Activated CD8-positive, alpha-beta T cell treated with anti-CD3 and anti-CD28 coated beads for 36 hours (primary cell): ENCODE results near the gene EYA3. TPM values are rescaled to one million over a fixed set of nuclear protein-coding genes. Genes with fewer than 3 reads are reported as not detected.

Source experiments
- ATAC-seq: fragments of 200-7000 bp; cut with Tn5 transposase; one replicate; pipeline ENCODE4 v1.10.0; 2021; ENCODE audit warnings: mild to moderate bottlenecking, moderate library complexity
- CTCF ChIA-PET: fragments of 350-600 bp; sonication (Branson Sonifier 250); formaldehyde crosslinking; loops from one replicate; lab custom pipeline; 2021; ENCODE audit warnings: antibody characterized with exemption; lab: Charles Lee
- POLR2A ChIA-PET: fragments of 350-600 bp; sonication (Branson Sonifier 250); formaldehyde crosslinking; loops from one replicate; lab custom pipeline; 2021; ENCODE audit warnings: antibody characterized with exemption; lab: Charles Lee
- DNase-seq: peaks from one replicate; pipeline ENCODE4 v3.0.0-alpha.2; 2020
- H3K27ac Mint-ChIP-seq: one replicate; pipeline ENCODE4 v1.8.0; 2021; ENCODE audit warnings: mild to moderate bottlenecking, mixed read lengths
- H3K27me3 Mint-ChIP-seq: one replicate; pipeline ENCODE4 v1.8.0; 2021; ENCODE audit warnings: mixed read lengths
- H3K36me3 Mint-ChIP-seq: one replicate; pipeline ENCODE4 v1.8.0; 2021; ENCODE audit warnings: low read depth, mixed read lengths
- H3K4me1 Mint-ChIP-seq: one replicate; pipeline ENCODE4 v1.8.0; 2021; ENCODE audit warnings: low read depth, mixed read lengths
- H3K4me3 Mint-ChIP-seq: one replicate; pipeline ENCODE4 v1.8.0; 2021; ENCODE audit warnings: mild to moderate bottlenecking, moderate library complexity, mixed read lengths
- H3K9me3 Mint-ChIP-seq: one replicate; pipeline ENCODE4 v1.8.0; 2021; ENCODE audit warnings: mixed read lengths
- CTCF ChIP-seq: fragments of 200-600 bp; IDR thresholded peaks from one replicate; pipeline ENCODE4 v1.8.0; 2022; ENCODE audit warnings: antibody characterized with exemption, mild to moderate bottlenecking
- intact Hi-C: fragments of 100-400 bp; cut with micrococcal nuclease; formaldehyde crosslinking; loops from one replicate; pipeline ENCODE4 v1.10.0; 2022
- total RNA-seq, 2 experiments: library from RNA; stranded (reverse); gene quantifications; one replicate each; pipeline ENCODE4 v1.2.3, GENCODE V29; 2021

EYA3 gene
- total RNA-seq, 2 experiments from 2014 or later = 34.6 to 34.9 TPM

DNA sequence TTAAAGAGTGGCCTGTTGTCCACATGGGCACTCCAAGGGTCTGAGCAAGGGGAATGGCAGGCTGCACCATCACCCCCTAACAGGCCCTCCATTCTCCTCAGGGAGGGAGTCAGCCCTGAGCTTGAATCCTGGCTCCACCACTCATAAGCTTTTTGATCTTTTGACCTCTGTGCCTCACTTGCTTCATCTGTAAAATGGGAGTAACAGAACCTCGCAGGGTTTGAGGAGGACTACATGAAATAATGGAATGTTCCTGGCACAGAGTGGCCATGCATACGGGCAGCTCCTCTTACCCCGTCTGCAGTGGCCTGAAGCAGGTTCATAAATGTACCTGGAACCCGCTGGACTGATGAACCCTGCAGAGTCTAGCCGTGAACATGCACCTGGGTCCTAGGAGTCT is 130.8 kb downstream of the EYA3 start:
- intact Hi-C loops = no loop called here
- Mint-ChIP-seq H3K27me3 (no peaks in the 10 kb centered on the region), H3K36me3 (no peaks in the 10 kb centered on the region), H3K27ac (no peak overlapping the region), H3K4me1 (peaks cover 19% of the 10 kb centered on the region), H3K4me3 (no peak overlapping the region), H3K9me3 (no peaks in the 10 kb centered on the region)
- ATAC-seq = no peak
- POLR2A ChIA-PET = interaction anchor here (1.7 kb wide), 1 partner anchor 14 kb away, joined by 4 read pairs; no protein-coding TSS in a partner anchor
- CTCF ChIA-PET = interaction anchor here (0.7 to 2.2 kb wide), 4 partner anchors 12 to 26 kb away, joined by 3 to 13 read pairs (median 4); no protein-coding TSS in a partner anchor
- no peak for DNase-seq
- no peak for TF ChIP-seq CTCF

GRCh38 chr1:27956761-27957160 is 131.6 kb downstream of the EYA3 start:
- ChIA-PET CTCF (interaction anchor here (0.7 to 1.3 kb wide), 4 partner anchors 10 to 25 kb away, joined by 3 to 5 read pairs (median 3); no protein-coding TSS in a partner anchor), POLR2A (interaction anchor here (1.7 kb wide), 1 partner anchor 15 kb away, joined by 4 read pairs; no protein-coding TSS in a partner anchor)
- H3K36me3 Mint-ChIP-seq = no peaks in the 10 kb centered on the region
- H3K4me3 Mint-ChIP-seq = no peak overlapping the region
- ATAC-seq (no peak), DNase-seq (no peak)
- no peak overlapping the region for H3K27ac Mint-ChIP-seq
- no peaks in the 10 kb centered on the region for H3K27me3 Mint-ChIP-seq
- peaks cover 16% of the 10 kb centered on the region for H3K4me1 Mint-ChIP-seq
- intact Hi-C loops = no loop called here
- H3K9me3 Mint-ChIP-seq = no peaks in the 10 kb centered on the region
- no peak for TF ChIP-seq CTCF

GRCh38 chr1:27955076-27955475 is 133.3 kb downstream of the EYA3 start:
- H3K27me3 Mint-ChIP-seq = no peaks in the 10 kb centered on the region
- H3K9me3 Mint-ChIP-seq = no peaks in the 10 kb centered on the region
- H3K36me3 Mint-ChIP-seq = no peaks in the 10 kb centered on the region
- CTCF ChIA-PET = interaction anchor here (0.8 to 2.3 kb wide), 2 partner anchors 14 to 254 kb away, joined by 3 to 7 read pairs; no protein-coding TSS in a partner anchor
- intact Hi-C loops = no loop called here
- DNase-seq (no peak), ATAC-seq (no peak)
- POLR2A ChIA-PET = no interaction called here
- no peak overlapping the region for H3K4me3 Mint-ChIP-seq
- H3K27ac Mint-ChIP-seq = no peak overlapping the region
- peaks cover 6% of the 10 kb centered on the region for H3K4me1 Mint-ChIP-seq
- no peak for TF ChIP-seq CTCF

DNA sequence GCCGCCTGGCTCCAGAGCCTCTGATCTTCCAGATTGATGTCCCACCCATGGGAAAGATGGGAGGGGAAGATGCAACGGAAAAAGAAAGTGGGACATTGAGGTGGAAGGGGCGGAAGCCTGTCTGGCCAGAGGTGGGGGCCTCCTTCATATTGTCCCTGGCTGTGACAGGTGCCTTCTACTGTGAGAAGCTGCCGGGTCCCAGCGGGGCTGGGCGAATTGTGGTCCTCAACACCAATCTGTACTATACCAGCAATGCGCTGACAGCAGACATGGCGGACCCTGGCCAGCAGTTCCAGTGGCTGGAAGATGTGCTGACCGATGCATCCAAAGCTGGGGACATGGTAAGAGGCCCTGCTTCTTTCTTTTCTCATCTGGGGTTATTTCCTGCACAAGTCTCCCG is 134.2 kb downstream of the EYA3 start:
- H3K27ac Mint-ChIP-seq = no peak overlapping the region
- TF ChIP-seq CTCF = no peak
- H3K36me3 Mint-ChIP-seq = no peaks in the 10 kb centered on the region
- POLR2A ChIA-PET = no interaction called here
- intact Hi-C loops = no loop called here
- peaks cover 4% of the 10 kb centered on the region for H3K4me1 Mint-ChIP-seq
- CTCF ChIA-PET = interaction anchor here (2.3 kb wide), 1 partner anchor 13 kb away, joined by 7 read pairs; no protein-coding TSS in a partner anchor
- no peaks in the 10 kb centered on the region for H3K9me3 Mint-ChIP-seq
- no peak overlapping the region for H3K4me3 Mint-ChIP-seq
- DNase-seq (no peak), ATAC-seq (no peak)
- H3K27me3 Mint-ChIP-seq = no peaks in the 10 kb centered on the region

GRCh38 chr1:27952147-27952546 is 136.3 kb downstream of the EYA3 start:
- H3K27ac Mint-ChIP-seq = no peak overlapping the region

More at GRCh38 chr1:27952147-27952546, 136.3 kb downstream of the EYA3 start:
- CTCF ChIA-PET = interaction anchor here (1.3 to 4.0 kb wide), 2 partner anchors 12 to 94 kb away, joined by 3 to 26 read pairs; no protein-coding TSS in a partner anchor
- TF ChIP-seq CTCF = no peak
- ATAC-seq (no peak), DNase-seq (no peak)
- intact Hi-C loops = no loop called here
- no peak overlapping the region for H3K4me3 Mint-ChIP-seq
- H3K4me1 Mint-ChIP-seq = no peaks in the 10 kb centered on the region
- POLR2A ChIA-PET = interaction anchor here (0.7 to 1.2 kb wide), 2 partner anchors 11 to 182 kb away, joined by 3 read pairs; no protein-coding TSS in a partner anchor
- no peaks in the 10 kb centered on the region for H3K27me3 Mint-ChIP-seq
- no peaks in the 10 kb centered on the region for H3K36me3 Mint-ChIP-seq
- no peaks in the 10 kb centered on the region for H3K9me3 Mint-ChIP-seq
